Lower leg skin (tissue), 3 donors: ENCODE data around the gene TDRD3.

Source experiments
- CTCF ChIP-seq, 3 donors: fragments of 450-650 bp; IDR thresholded peaks; one replicate each; pipeline ENCODE4 v1.5.1; 2016; ENCODE audit warnings: antibody characterized with exemption in 3 of 3, mild to moderate bottlenecking in 3 of 3, moderate library complexity in 2 of 3
- POLR2A ChIP-seq, 2 donors: fragments of 450-650 bp; IDR thresholded peaks; one replicate each; pipeline ENCODE4 v1.6.1; 2016 to 2017; ENCODE audit warnings: antibody characterized with exemption in 2 of 2, mild to moderate bottlenecking in 1 of 2, moderate library complexity in 1 of 2

DNA sequence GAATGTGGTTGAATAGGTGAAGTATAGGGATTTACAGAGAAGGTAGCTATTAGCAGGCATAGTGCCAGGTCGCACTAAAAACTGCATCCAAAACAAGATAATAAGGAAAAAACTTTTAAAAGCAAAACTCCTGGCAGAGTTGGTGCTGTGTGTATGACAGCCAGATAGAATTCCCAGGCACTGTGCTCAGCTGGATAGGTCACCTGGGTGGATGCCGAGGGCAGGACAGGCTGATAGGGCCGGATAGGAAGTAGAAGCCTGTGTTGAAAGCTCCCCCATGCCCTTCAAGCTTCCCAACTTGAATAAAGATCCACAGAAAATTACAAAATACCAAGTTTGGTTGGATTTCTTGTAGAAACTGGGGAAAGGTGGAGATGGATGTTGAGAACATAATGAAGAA is 48.9 kb upstream of the TDRD3 start:
- TF ChIP-seq CTCF (IDR thresholded peaks at IDR 0.05) (no peak), POLR2A (IDR thresholded peaks at IDR 0.05) (no peak)
